ENCODE measurements around the gene UTP25.

The UTP25 gene

DNA sequence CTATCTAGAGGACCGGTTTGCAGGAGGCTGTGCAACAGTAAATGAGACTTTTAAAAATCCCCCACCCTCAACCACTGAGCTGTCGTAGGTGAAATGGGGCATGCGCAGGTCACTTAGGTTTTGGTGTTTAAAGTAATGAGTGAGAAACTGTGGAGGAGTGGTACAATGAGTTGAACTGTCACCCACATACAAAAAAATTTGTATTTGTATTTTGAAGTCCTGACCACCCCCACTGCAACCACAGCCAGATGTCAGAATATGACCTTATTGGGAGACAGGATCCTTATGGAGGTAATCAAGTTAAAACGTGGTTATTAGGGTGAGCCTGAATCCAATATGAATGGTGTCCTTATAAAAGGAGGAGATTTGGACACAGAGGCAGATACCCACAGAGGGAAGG is 20.3 kb upstream of the UTP25 start:
- H3K4me1 ChIP-seq (ENCODE audit: insufficient read depth, insufficient read length): peaks cover 3% of the 10 kb centered on the region
- TF ChIP-seq YY1 (IDR thresholded peaks at IDR 0.05; ENCODE audit: insufficient read depth, insufficient read length) (no peak), ZNF274 (IDR thresholded peaks at IDR 0.05; ENCODE audit: low read depth, low read length) (no peak), SUZ12 (IDR thresholded peaks at IDR 0.05; ENCODE audit: extremely low read depth, insufficient read depth, insufficient read length) (no peak)
- no peaks in the 10 kb centered on the region for H3K36me3 ChIP-seq (ENCODE audit: insufficient read depth, insufficient read length, low read length)
- H3K4me3 ChIP-seq (ENCODE audit: insufficient read length, low read depth): no peak overlapping the region
- DNase-seq (ENCODE audit: low read depth, low spot score): no peak
- peak overlapping the region; percentile 37 for H3K9ac ChIP-seq (ENCODE audit: insufficient read length, low read depth)
- no peaks in the 10 kb centered on the region for H3K27me3 ChIP-seq (ENCODE audit: insufficient read depth, insufficient read length)
- H3K9me3 ChIP-seq (ENCODE audit: insufficient read depth, low read length): no peaks in the 10 kb centered on the region

DNA sequence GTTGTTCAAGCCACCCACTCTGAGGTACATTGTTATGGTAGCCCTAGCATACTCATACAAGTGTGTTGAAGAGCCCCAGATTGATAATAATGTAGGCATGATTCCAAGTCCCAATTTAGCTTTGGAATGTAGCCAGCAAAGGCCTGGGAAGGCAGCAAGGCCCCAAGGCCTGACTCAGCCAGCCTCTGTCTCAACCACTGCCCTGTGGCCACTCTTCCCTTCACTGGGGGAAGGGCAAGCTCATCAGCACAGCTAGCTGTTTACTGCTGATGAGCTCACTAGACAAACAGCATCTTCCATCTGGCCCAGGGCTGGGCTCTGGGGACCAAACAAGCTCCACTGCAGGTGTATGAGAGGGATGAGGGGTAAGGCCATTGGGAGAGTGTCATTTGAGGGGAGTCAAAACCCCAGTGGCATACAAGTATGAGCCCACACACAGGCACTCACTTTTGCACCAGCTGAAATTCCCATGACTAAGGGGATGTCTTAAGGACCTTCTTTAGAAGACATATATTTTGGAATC is 19.7 kb upstream of the UTP25 start:
- no peaks in the 10 kb centered on the region for H3K9me3 ChIP-seq (ENCODE audit: insufficient read depth, low read length)
- no peaks in the 10 kb centered on the region for H3K36me3 ChIP-seq (ENCODE audit: insufficient read depth, insufficient read length, low read length)
- peaks cover 3% of the 10 kb centered on the region for H3K4me1 ChIP-seq (ENCODE audit: insufficient read depth, insufficient read length)
- TF ChIP-seq SUZ12 (IDR thresholded peaks at IDR 0.05; ENCODE audit: extremely low read depth, insufficient read depth, insufficient read length): no peak
- no peak for TF ChIP-seq YY1 (IDR thresholded peaks at IDR 0.05; ENCODE audit: insufficient read depth, insufficient read length)
- TF ChIP-seq ZNF274 (IDR thresholded peaks at IDR 0.05; ENCODE audit: low read depth, low read length): no peak
- H3K27me3 ChIP-seq (ENCODE audit: insufficient read depth, insufficient read length): no peaks in the 10 kb centered on the region
- DNase-seq (ENCODE audit: low read depth, low spot score): no peak
- H3K4me3 ChIP-seq (ENCODE audit: insufficient read length, low read depth): no peak overlapping the region
- H3K9ac ChIP-seq (ENCODE audit: insufficient read length, low read depth): no peak overlapping the region

DNA sequence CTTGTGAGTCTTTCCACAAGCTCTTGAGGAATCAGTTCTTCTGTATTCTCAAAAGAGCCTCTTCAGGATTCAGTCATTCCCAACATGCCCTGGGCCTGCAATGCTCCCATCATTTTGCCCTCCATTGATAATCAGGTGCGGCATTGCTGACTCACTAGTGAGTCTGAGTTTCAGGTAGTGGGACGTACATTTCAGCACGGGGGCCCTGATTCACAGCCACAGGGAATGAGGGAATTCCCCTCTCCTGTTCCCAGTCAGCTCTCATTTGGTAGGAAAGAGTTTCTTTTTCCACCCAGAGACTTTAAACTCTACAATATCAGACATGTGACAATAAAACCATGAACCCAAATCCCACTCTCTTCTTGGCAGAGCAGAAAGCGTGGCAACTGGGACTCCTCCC is 18.2 kb upstream of the UTP25 start:
- no peaks in the 10 kb centered on the region for H3K9me3 ChIP-seq (ENCODE audit: insufficient read depth, low read length)

DNA sequence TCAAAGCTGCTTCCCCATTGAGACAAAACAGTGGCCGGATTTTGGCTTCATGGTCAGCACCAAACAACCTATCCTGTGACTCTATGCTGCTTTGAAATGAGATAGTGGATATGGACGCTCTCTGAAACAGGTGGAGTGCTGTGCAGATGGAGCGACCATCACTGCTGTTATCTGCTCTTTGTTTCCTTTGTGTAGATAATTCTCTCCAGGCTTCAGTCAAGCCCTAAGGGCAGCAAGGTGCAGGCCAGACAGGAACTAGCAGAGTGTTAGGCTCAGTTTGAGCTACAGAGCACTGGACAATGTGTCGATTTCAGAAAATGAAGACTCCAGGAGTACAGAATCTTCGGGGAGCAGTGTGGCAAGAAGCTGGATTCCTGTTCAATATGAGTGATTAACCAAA is 17.0 kb upstream of the UTP25 start:
- Histone ChIP-seq H3K9ac (ENCODE audit: insufficient read length, low read depth) (no peak overlapping the region), H3K4me1 (ENCODE audit: insufficient read depth, insufficient read length) (peaks cover 2% of the 10 kb centered on the region), H3K36me3 (ENCODE audit: insufficient read depth, insufficient read length, low read length) (no peaks in the 10 kb centered on the region), H3K4me3 (ENCODE audit: insufficient read length, low read depth) (no peak overlapping the region), H3K9me3 (ENCODE audit: insufficient read depth, low read length) (no peaks in the 10 kb centered on the region), H3K27me3 (ENCODE audit: insufficient read depth, insufficient read length) (no peaks in the 10 kb centered on the region)
- DNase-seq (ENCODE audit: low read depth, low spot score): no peak
- no peak for TF ChIP-seq ZNF274 (IDR thresholded peaks at IDR 0.05; ENCODE audit: low read depth, low read length)
- TF ChIP-seq SUZ12 (IDR thresholded peaks at IDR 0.05; ENCODE audit: extremely low read depth, insufficient read depth, insufficient read length): no peak
- no peak for TF ChIP-seq YY1 (IDR thresholded peaks at IDR 0.05; ENCODE audit: insufficient read depth, insufficient read length)

More for the DNA sequence above, 18.2 kb upstream of the UTP25 start:
- no peak for TF ChIP-seq ZNF274 (IDR thresholded peaks at IDR 0.05; ENCODE audit: low read depth, low read length)
- TF ChIP-seq YY1 (IDR thresholded peaks at IDR 0.05; ENCODE audit: insufficient read depth, insufficient read length): no peak
- no peak for TF ChIP-seq SUZ12 (IDR thresholded peaks at IDR 0.05; ENCODE audit: extremely low read depth, insufficient read depth, insufficient read length)
- DNase-seq (ENCODE audit: low read depth, low spot score): no peak
- no peak overlapping the region for H3K9ac ChIP-seq (ENCODE audit: insufficient read length, low read depth)
- no peak overlapping the region for H3K4me3 ChIP-seq (ENCODE audit: insufficient read length, low read depth)
- no peaks in the 10 kb centered on the region for H3K36me3 ChIP-seq (ENCODE audit: insufficient read depth, insufficient read length, low read length)
- peaks cover 3% of the 10 kb centered on the region for H3K4me1 ChIP-seq (ENCODE audit: insufficient read depth, insufficient read length)
- H3K27me3 ChIP-seq (ENCODE audit: insufficient read depth, insufficient read length): no peaks in the 10 kb centered on the region

DNA sequence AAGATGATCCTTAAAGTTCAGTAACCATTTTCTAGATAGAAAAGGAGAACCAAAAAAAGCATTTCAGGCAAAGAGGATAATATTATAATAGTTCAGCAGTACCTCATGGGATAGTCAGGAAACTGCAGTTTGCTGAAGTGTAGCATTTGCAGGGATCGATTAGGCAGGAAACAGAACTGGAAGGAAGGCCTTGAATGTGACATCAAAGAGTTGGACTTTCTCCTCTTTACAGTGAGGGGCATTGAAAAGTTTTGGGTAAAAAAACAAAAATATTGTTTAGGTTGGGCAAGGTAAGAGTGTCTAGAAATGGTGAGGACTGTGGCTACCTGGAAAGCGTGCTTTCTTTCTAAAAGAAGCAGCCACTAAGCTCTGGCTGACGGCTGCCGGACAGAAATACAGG is 13.9 kb upstream of the UTP25 start:
- H3K36me3 ChIP-seq (ENCODE audit: insufficient read depth, insufficient read length, low read length): no peaks in the 10 kb centered on the region
- no peak overlapping the region for H3K9ac ChIP-seq (ENCODE audit: insufficient read length, low read depth)
- no peak overlapping the region for H3K4me3 ChIP-seq (ENCODE audit: insufficient read length, low read depth)
- no peak for TF ChIP-seq SUZ12 (IDR thresholded peaks at IDR 0.05; ENCODE audit: extremely low read depth, insufficient read depth, insufficient read length)
- TF ChIP-seq ZNF274 (IDR thresholded peaks at IDR 0.05; ENCODE audit: low read depth, low read length): no peak
- TF ChIP-seq YY1 (IDR thresholded peaks at IDR 0.05; ENCODE audit: insufficient read depth, insufficient read length): no peak
- peaks cover 3% of the 10 kb centered on the region for H3K4me1 ChIP-seq (ENCODE audit: insufficient read depth, insufficient read length)
- no peaks in the 10 kb centered on the region for H3K9me3 ChIP-seq (ENCODE audit: insufficient read depth, low read length)
- no peaks in the 10 kb centered on the region for H3K27me3 ChIP-seq (ENCODE audit: insufficient read depth, insufficient read length)
- no peak for DNase-seq (ENCODE audit: low read depth, low spot score)

DNA sequence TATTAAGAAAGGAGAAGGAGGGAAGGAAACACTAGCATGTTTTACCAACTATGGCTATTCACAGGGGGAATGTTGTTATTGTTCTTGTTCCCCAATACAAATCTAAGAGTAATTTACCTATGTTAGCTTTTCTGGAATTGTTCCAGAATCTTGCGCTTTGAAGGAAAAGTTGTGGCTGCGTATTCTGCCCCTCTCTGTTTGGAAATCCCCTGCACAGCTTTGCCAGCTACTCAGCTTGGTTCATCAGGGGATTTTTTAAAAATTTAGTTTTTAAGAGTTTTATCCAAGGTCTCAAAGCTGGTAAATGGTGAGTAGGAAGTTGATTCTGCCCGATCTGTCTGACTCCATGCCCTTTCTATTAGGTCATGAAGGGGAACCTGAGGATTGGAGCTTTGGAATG is 12.3 kb upstream of the UTP25 start:
- no peaks in the 10 kb centered on the region for H3K36me3 ChIP-seq (ENCODE audit: insufficient read depth, insufficient read length, low read length)
- H3K4me3 ChIP-seq (ENCODE audit: insufficient read length, low read depth): no peak overlapping the region
- no peak for DNase-seq (ENCODE audit: low read depth, low spot score)
- no peak overlapping the region for H3K9ac ChIP-seq (ENCODE audit: insufficient read length, low read depth)
- H3K27me3 ChIP-seq (ENCODE audit: insufficient read depth, insufficient read length): no peaks in the 10 kb centered on the region
- H3K9me3 ChIP-seq (ENCODE audit: insufficient read depth, low read length): no peaks in the 10 kb centered on the region
- no peak for TF ChIP-seq ZNF274 (IDR thresholded peaks at IDR 0.05; ENCODE audit: low read depth, low read length)
- TF ChIP-seq YY1 (IDR thresholded peaks at IDR 0.05; ENCODE audit: insufficient read depth, insufficient read length): no peak
- TF ChIP-seq SUZ12 (IDR thresholded peaks at IDR 0.05; ENCODE audit: extremely low read depth, insufficient read depth, insufficient read length): no peak
- peaks cover 3% of the 10 kb centered on the region for H3K4me1 ChIP-seq (ENCODE audit: insufficient read depth, insufficient read length)

DNA sequence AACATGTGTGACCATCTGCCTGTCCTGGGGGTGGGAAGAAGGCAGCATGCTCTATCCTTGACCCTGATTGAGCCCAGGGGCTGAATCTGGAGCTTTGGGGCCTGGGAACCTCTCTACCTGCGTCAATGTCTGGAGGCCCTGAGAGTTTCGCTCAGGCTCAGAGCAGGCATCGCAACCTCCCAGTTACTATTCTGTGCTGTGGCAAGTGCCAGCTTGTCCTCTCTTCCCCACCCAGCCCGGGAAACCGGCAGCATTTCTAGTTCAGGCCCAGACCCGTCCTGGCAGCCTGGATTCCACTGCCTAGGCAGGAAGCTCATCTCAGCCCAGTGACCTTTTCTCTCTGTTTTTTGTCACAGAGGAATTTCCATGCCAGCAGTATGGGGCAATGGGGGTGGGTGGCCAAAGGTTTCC is 11.8 kb upstream of the UTP25 start:
- TF ChIP-seq YY1 (IDR thresholded peaks at IDR 0.05; ENCODE audit: insufficient read depth, insufficient read length) (no peak), ZNF274 (IDR thresholded peaks at IDR 0.05; ENCODE audit: low read depth, low read length) (no peak), SUZ12 (IDR thresholded peaks at IDR 0.05; ENCODE audit: extremely low read depth, insufficient read depth, insufficient read length) (no peak)
- H3K36me3 ChIP-seq (ENCODE audit: insufficient read depth, insufficient read length, low read length): no peaks in the 10 kb centered on the region
- H3K27me3 ChIP-seq (ENCODE audit: insufficient read depth, insufficient read length): no peaks in the 10 kb centered on the region
- no peaks in the 10 kb centered on the region for H3K9me3 ChIP-seq (ENCODE audit: insufficient read depth, low read length)
- no peak overlapping the region for H3K4me3 ChIP-seq (ENCODE audit: insufficient read length, low read depth)
- no peak overlapping the region for H3K9ac ChIP-seq (ENCODE audit: insufficient read length, low read depth)
- H3K4me1 ChIP-seq (ENCODE audit: insufficient read depth, insufficient read length): peaks cover 3% of the 10 kb centered on the region
- no peak for DNase-seq (ENCODE audit: low read depth, low spot score)

All from NT2/D1 (cell line).